ENCODE data around the gene HLCS. TPM values are rescaled to one million over a fixed set of nuclear protein-coding genes. Genes with fewer than 3 reads are reported as not detected.

Gene HLCS
- total RNA-seq (2013; cell fraction: nucleolus; rRNA removed) = 39.1 and 48.4 TPM in 2 replicates
- total RNA-seq (2014; rRNA removed) (9.7 and 12.8 TPM in 2 replicates), total RNA-seq (2014; rRNA removed; fragmentation: Illumina TruSeq; extraction: Trizol) (9.5 and 11.4 TPM in 2 replicates), total RNA-seq (2021) (11.9 and 13.3 TPM in 2 replicates), polyA plus RNA-seq (2011; rRNA removed) (10.0 and 10.1 TPM in 2 replicates), polyA plus RNA-seq (2014; fragmentation: Illumina TruSeq; extraction: Trizol) (9.9 and 11.0 TPM in 2 replicates), polyA plus RNA-seq (2014; fragmentation: Nextera tagmentation; extraction: Ambion mirVana) (1 to 10 TPM; 1.5 to 1.8 TPM), polyA plus RNA-seq (2014; rRNA removed) (9.5 and 9.6 TPM in 2 replicates), polyA plus RNA-seq (2016; fragmentation: Nextera tagmentation; extraction: Ambion mirVana) (10 to 100 TPM in 1 of 2 experiments, 1 to 10 TPM in 1; 9.4 to 12.7 TPM), polyA minus RNA-seq (2011; rRNA and poly(A)+ RNA removed) (13.1 and 20.6 TPM in 2 replicates), Bru-seq, nascent RNA (percentile 51 among the genes with signal in this experiment), BruChase-seq, experiment 1, labeled RNA remaining after a 6-hour chase (percentile 58 among the genes with signal in this experiment), BruChase-seq, experiment 2, labeled RNA remaining after a 2-hour chase (percentile 57 among the genes with signal in this experiment)
- 4.9 TPM for polyA plus RNA-seq (2011; ENCODE audit: low read depth)
- 6.2 and 7.1 TPM in 2 replicates for polyA plus RNA-seq (2011; cell fraction: cytosol; rRNA removed)
- 12.9 and 15.6 TPM in 2 replicates for polyA plus RNA-seq (2011; cell fraction: nucleus; rRNA removed)
- polyA plus RNA-seq (2012) = 5.0 and 5.3 TPM in 2 replicates
- polyA minus RNA-seq (2011; cell fraction: cytosol; rRNA and poly(A)+ RNA removed) = 3.5 and 3.7 TPM in 2 replicates
- 11.6 and 15.7 TPM in 2 replicates for polyA minus RNA-seq (2011; cell fraction: nucleus; rRNA and poly(A)+ RNA removed)
- long read RNA-seq, experiment 1, full-length matches to known transcripts = 1 of 4 reads
- long read RNA-seq, experiment 1, partial matches to known transcripts = 0 of 4 reads
- long read RNA-seq, experiment 1, other reads (novel, unspliced or antisense) = 3 of 4 reads
- long read RNA-seq, experiment 2, full-length matches to known transcripts = 1 of 21 reads
- long read RNA-seq, experiment 2, partial matches to known transcripts = 2 of 21 reads
- long read RNA-seq, experiment 2, other reads (novel, unspliced or antisense) = 18 of 21 reads

GRCh38 chr21:36966066-36966820 lies at the start of gene HLCS:
Gene HLCS, minus strand, starts transcription at chr21:36966669. Its CDS starts 31 bp downstream, at chr21:36966638.
- no TSS peak for BruUV-seq (replicated peaks)
- H3K4me2 ChIP-seq (ENCODE audit: control insufficient read depth, insufficient read depth) = peak within 1 kb of the TSS; percentile 93
- H3K27me3 ChIP-seq (replicated peaks in 1 of 2; ENCODE audit: control insufficient read depth in 2 of 2, insufficient read depth in 2 of 2, low read length in 1 of 2) = no peaks in the 10 kb centered on the region
- DNase-seq (ENCODE audit: low read depth, low spot score) = no peak
- ChIA-PET CTCF (interaction anchor here (0.5 to 3.5 kb wide), 8 partner anchors 11 to 389 kb away, joined by 3 to 22 read pairs (median 5); no protein-coding TSS in a partner anchor), SMC1A (ENCODE audit: uncharacterized antibody, unreplicated experiment) (interaction anchor here (0.5 to 1.9 kb wide), 3 partner anchors 11 to 209 kb away, joined by 3 to 5 read pairs (median 4); no protein-coding TSS in a partner anchor), POLR2A (interaction anchor here (0.6 to 1.7 kb wide), 6 partner anchors 11 to 296 kb away, joined by 3 to 5 read pairs (median 4); no protein-coding TSS in a partner anchor), RAD21 (ENCODE audit: unreplicated experiment) (interaction anchor here (0.7 to 2.6 kb wide), 6 partner anchors 11 to 291 kb away, joined by 3 to 14 read pairs (median 4); no protein-coding TSS in a partner anchor)
- no peak for FAIRE-seq
- in situ Hi-C loops (cut with MboI) = no loop called here
- H3K79me2 ChIP-seq (ENCODE audit: control insufficient read depth, insufficient read depth, low read length) = peaks cover 2% of the 10 kb centered on the region; the same call in 1 of the 2 replicates
- no peaks in the 10 kb centered on the region for H3K36me3 ChIP-seq (ENCODE audit: control insufficient read depth in 2 of 2, insufficient read depth in 2 of 2, low read length in 1 of 2)
- intact Hi-C loops (cut with micrococcal nuclease; ENCODE audit: unreplicated experiment) = loop anchor here (10.0 kb wide), 1 partner anchor 289 kb away; no protein-coding TSS in a partner anchor
- H3K4me1 ChIP-seq (ENCODE audit: control insufficient read depth, insufficient read depth, low read length) = peaks cover 15% of the 10 kb centered on the region
- ATAC-seq = peak; percentile 84
- H2AFZ ChIP-seq (ENCODE audit: control insufficient read depth, low read depth, low read length) = peak within 1 kb of the TSS; percentile 77
- WGBS (ENCODE audit: insufficient coverage, insufficient replicate concordance, low lambda C conversion rate, missing lambda C conversion rate) = 1% methylated on average over 54 of the region's 101 CpGs
- no peaks in the 10 kb centered on the region for H4K20me1 ChIP-seq (ENCODE audit: control insufficient read depth, insufficient read depth)
- H3K27ac ChIP-seq (ENCODE audit: control insufficient read depth, insufficient read depth) = peak within 1 kb of the TSS; percentile 49
- no peaks in the 10 kb centered on the region for H3K9me3 ChIP-seq (replicated peaks; ENCODE audit: control insufficient read depth, insufficient read depth, low read length)
- H3K9ac ChIP-seq (ENCODE audit: control insufficient read depth, insufficient read depth, low read length) = peak within 1 kb of the TSS; percentile 57
- H3K4me3 ChIP-seq = peak within 1 kb of the TSS; percentile 88
- 0 out of 2 replicates have a peak, but pooled peaks have one; percentile 4 for TF ChIP-seq TCF12 (IDR thresholded peaks at IDR 0.05; ENCODE audit: low read depth, low read length)
- TF ChIP-seq NKRF (conservative IDR thresholded peaks at IDR 0.05) = 0 out of 2 replicates have a peak, but pooled peaks have one; percentile 31
- no peak for TF ChIP-seq WRNIP1 (IDR thresholded peaks at IDR 0.05; ENCODE audit: borderline replicate concordance, low read depth, low read length)
- peak; percentile 52 for TF ChIP-seq ZNF687 (IDR thresholded peaks at IDR 0.05)
- TF ChIP-seq NR2C2 (IDR thresholded peaks at IDR 0.05; ENCODE audit: borderline replicate concordance, control insufficient read depth, insufficient read length, low read depth) = no peak
- no peak for TF ChIP-seq IRF4 (IDR thresholded peaks at IDR 0.05; ENCODE audit: low read depth, low read length)
- TF ChIP-seq ZBED1 (IDR thresholded peaks at IDR 0.05; ENCODE audit: borderline replicate concordance) = no peak
- 0 out of 2 replicates have a peak, but pooled peaks have one; percentile 22 for TF ChIP-seq PAX5 (IDR thresholded peaks at IDR 0.05; ENCODE audit: borderline replicate concordance, low read depth, low read length)
- 0 out of 2 replicates have a peak, but pooled peaks have one; percentile 31 for TF ChIP-seq LARP7 (IDR thresholded peaks at IDR 0.05)
- peak in 1 of 2 experiments; percentile 88; a peak in 2 of 3 replicates for TF ChIP-seq EGR1 (IDR thresholded peaks at IDR 0.05; ENCODE audit: borderline replicate concordance in 1 of 2, low read depth in 2 of 2, low read length in 2 of 2)

All from GM12878 (cell line).